ENCODE results near the gene AGTRAP. TPM values are rescaled to one million over a fixed set of nuclear protein-coding genes. Genes with fewer than 3 reads are reported as not detected.
A peak's percentile ranks its signal among the peaks of the same experiment; 100 is the strongest.

AGTRAP gene
- total and polyA plus RNA-seq, 2 experiments from 2014 or later, result 34.2 to 71.9 TPM

DNA sequence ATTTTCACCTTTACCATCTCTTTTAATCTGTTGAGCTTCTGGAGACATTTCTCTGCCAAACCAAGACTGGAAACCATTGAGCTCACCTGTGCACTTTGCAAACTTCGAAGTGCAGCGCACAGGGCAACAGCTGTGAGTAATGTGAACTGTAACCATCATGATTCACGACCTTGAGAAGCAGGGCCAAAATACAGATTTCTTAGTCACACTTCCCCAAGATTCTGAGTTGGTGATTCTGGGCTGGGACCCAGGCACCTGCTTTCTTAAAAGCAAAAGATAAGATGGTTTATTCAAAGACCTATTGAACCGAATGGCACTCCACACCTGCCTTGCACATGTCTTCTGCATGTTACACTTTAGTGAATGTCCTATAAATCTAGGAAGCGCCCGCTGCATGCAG lies 10.2 kb downstream of the AGTRAP start:
- no peak overlapping the region for H3K4me2 ChIP-seq
- no peak overlapping the region for H3K27ac ChIP-seq
- DNase-seq (ENCODE audit: low spot score), result no peak
- no peaks in the 10 kb centered on the region for H3K4me1 ChIP-seq (ENCODE audit: insufficient read depth)
- H2AFZ ChIP-seq, result no peak overlapping the region
- no peaks in the 10 kb centered on the region for H3K79me2 ChIP-seq
- H3K9me2 ChIP-seq (replicated peaks; ENCODE audit: insufficient read depth), result no peaks in the 10 kb centered on the region
- TF ChIP-seq EZH2phosphoT487 (IDR thresholded peaks at IDR 0.05; ENCODE audit: low read depth, severe bottlenecking, unreplicated experiment), result no peak
- TF ChIP-seq EZH2 (IDR thresholded peaks at IDR 0.05; ENCODE audit: borderline replicate concordance), result no peak
- TF ChIP-seq, protein P1, sequence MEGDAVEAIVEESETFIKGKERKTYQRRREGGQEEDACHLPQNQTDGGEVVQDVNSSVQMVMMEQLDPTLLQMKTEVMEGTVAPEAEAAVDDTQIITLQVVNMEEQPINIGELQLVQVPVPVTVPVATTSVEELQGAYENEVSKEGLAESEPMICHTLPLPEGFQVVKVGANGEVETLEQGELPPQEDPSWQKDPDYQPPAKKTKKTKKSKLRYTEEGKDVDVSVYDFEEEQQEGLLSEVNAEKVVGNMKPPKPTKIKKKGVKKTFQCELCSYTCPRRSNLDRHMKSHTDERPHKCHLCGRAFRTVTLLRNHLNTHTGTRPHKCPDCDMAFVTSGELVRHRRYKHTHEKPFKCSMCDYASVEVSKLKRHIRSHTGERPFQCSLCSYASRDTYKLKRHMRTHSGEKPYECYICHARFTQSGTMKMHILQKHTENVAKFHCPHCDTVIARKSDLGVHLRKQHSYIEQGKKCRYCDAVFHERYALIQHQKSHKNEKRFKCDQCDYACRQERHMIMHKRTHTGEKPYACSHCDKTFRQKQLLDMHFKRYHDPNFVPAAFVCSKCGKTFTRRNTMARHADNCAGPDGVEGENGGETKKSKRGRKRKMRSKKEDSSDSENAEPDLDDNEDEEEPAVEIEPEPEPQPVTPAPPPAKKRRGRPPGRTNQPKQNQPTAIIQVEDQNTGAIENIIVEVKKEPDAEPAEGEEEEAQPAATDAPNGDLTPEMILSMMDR (IDR thresholded peaks at IDR 0.05; ENCODE audit: poor library complexity), result no peak
- H3K36me3 ChIP-seq (replicated peaks; ENCODE audit: insufficient read depth, low read depth), result no peaks in the 10 kb centered on the region
- WGBS (ENCODE audit: low lambda C conversion rate, missing lambda C conversion rate), result 94% methylated on average over 6 of the region's 6 CpGs
- H3K4me3 ChIP-seq, result no peak overlapping the region
- H3K9me3 ChIP-seq (ENCODE audit: low read depth), result no peaks in the 10 kb centered on the region
- no peaks in the 10 kb centered on the region for H3K27me3 ChIP-seq
- no peaks in the 10 kb centered on the region for H4K20me1 ChIP-seq (ENCODE audit: insufficient read depth, poor library complexity, severe bottlenecking)

DNA sequence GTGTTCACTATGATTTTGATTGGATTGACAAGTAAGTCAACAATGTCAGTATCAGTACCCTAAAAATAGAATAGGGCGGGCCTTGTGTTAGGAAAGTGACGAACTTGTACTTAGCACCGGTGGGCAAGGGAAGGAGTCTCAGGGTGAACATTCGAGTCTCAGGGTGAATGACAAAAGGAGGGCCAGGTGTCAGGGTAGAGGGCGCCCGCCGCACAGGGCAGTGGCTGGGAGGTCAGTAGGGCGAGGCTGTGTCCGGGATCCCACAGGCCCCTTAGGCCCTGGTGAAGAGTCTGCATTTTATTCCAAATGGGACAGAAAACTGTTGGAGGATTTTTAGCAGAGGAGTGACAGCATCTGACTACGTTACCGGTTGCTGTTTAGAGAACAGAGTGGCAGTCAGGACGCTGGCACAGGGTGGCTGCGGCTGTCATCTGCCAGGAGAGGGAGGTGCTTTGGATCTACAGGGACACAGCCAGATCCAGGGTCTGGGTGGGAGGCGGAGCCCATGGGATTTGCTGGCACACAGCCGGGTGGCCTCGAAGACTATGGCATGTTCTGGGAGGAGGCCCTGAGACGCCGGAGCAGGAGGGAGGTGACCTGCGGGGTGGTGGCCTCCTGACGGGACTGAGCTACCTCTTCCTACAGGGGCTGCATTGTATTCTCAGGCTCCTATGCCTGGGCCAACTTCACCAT lies 11.0 kb downstream of the AGTRAP start:
- Histone ChIP-seq H3K4me3 (no peak overlapping the region), H2AFZ (no peak overlapping the region), H3K4me2 (no peak overlapping the region), H4K20me1 (ENCODE audit: insufficient read depth, poor library complexity, severe bottlenecking) (no peaks in the 10 kb centered on the region), H3K36me3 (replicated peaks; ENCODE audit: insufficient read depth, low read depth) (no peaks in the 10 kb centered on the region), H3K27me3 (no peaks in the 10 kb centered on the region), H3K27ac (no peak overlapping the region), H3K4me1 (ENCODE audit: insufficient read depth) (no peaks in the 10 kb centered on the region), H3K79me2 (no peaks in the 10 kb centered on the region), H3K9me3 (ENCODE audit: low read depth) (no peaks in the 10 kb centered on the region), H3K9me2 (replicated peaks; ENCODE audit: insufficient read depth) (no peaks in the 10 kb centered on the region)
- TF ChIP-seq EZH2phosphoT487 (IDR thresholded peaks at IDR 0.05; ENCODE audit: low read depth, severe bottlenecking, unreplicated experiment) (no peak), EZH2 (IDR thresholded peaks at IDR 0.05; ENCODE audit: borderline replicate concordance) (no peak)
- TF ChIP-seq, protein P1 (IDR thresholded peaks at IDR 0.05; ENCODE audit: poor library complexity), result no peak
- DNase-seq (ENCODE audit: low spot score), result no peak
- WGBS (ENCODE audit: low lambda C conversion rate, missing lambda C conversion rate), result 90% methylated on average over 20 of the region's 20 CpGs

DNA sequence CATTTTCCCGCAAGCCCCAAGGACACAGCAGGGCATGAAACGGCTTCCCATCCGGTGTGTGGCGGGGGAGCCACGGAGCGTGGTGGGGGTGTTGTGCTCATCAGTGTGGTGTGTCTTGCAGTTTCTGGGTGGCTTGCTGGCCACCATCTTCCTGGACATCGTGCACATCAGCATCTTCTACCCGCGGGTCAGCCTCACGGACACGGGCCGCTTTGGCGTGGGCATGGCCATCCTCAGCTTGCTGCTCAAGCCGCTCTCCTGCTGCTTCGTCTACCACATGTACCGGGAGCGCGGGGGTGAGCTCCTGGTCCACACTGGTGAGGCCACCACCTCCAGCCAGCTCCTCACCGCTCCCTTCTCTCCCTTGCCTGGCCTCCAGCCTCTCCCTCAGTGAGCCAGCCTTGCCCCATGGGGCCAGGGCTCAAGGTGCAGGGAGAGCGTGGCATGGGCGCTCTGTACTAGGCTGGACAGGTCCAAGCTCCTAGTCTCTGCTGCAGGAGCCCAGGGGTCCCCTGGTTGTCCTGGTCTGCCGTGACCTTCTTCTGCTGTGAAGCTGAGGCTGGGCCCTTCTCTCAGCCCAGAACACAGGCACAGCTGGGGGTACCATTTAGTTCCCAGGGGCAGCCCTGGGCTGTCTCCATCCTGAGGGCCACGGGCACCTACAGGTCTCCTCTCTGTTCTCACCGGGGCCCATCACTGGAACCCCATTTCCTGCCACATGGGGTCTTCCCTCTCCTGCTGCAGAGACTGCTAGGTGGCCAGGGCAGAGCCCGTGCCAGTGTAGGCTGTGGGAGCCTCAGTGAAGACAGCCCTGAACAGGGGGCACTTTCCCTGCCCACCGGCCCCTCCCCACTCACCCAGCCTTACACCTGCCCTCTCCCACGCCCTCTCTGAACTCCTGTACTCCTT lies 12.6 kb downstream of the AGTRAP start:
- H3K27me3 ChIP-seq, result no peaks in the 10 kb centered on the region
- no peaks in the 10 kb centered on the region for H3K9me3 ChIP-seq (ENCODE audit: low read depth)
- no peak overlapping the region for H3K4me3 ChIP-seq
- H4K20me1 ChIP-seq (ENCODE audit: insufficient read depth, poor library complexity, severe bottlenecking), result no peaks in the 10 kb centered on the region
- H2AFZ ChIP-seq, result no peak overlapping the region
- H3K9me2 ChIP-seq (replicated peaks; ENCODE audit: insufficient read depth), result no peaks in the 10 kb centered on the region
- 98% methylated on average over 26 of the region's 27 CpGs for WGBS (ENCODE audit: low lambda C conversion rate, missing lambda C conversion rate)
- no peaks in the 10 kb centered on the region for H3K36me3 ChIP-seq (replicated peaks; ENCODE audit: insufficient read depth, low read depth)
- DNase-seq (ENCODE audit: low spot score), result no peak
- H3K4me1 ChIP-seq (ENCODE audit: insufficient read depth), result no peaks in the 10 kb centered on the region
- H3K4me2 ChIP-seq, result no peak overlapping the region
- no peaks in the 10 kb centered on the region for H3K79me2 ChIP-seq
- no peak overlapping the region for H3K27ac ChIP-seq
- no peak for TF ChIP-seq EZH2phosphoT487 (IDR thresholded peaks at IDR 0.05; ENCODE audit: low read depth, severe bottlenecking, unreplicated experiment)
- TF ChIP-seq EZH2 (IDR thresholded peaks at IDR 0.05; ENCODE audit: borderline replicate concordance), result no peak

DNA sequence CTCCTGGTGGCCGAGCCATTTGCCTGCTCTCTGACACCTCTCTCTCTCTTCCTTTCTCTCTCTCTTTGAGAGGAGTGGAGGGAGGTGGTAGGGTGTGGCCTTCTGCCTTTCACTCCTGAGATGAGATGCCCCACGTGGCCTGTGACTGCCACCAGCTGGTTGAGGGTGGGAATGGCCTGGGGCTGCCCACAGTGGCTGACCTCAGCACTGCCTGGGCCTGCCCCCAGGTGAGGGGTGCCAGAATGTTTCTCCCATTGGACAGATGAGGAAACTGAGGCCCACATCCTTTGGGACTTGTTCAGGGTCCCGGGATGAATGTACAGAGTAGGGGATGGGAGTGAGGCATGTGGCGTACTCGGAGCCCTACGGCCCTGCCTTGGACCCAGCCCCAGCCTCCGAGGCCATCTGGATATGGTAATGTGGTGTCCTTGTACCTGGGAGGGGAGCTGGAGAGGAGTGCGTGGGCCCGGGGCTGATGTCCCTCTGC lies 13.3 kb downstream of the AGTRAP start:
- TF ChIP-seq EZH2 (IDR thresholded peaks at IDR 0.05; ENCODE audit: borderline replicate concordance) (no peak), EZH2phosphoT487 (IDR thresholded peaks at IDR 0.05; ENCODE audit: low read depth, severe bottlenecking, unreplicated experiment) (no peak)
- TF ChIP-seq, protein P1 (IDR thresholded peaks at IDR 0.05; ENCODE audit: poor library complexity), result peak; percentile 31
- H3K9me2 ChIP-seq (replicated peaks; ENCODE audit: insufficient read depth), result no peaks in the 10 kb centered on the region
- H3K4me3 ChIP-seq, result no peak overlapping the region
- DNase-seq (ENCODE audit: low spot score), result peak; percentile 43
- H3K27ac ChIP-seq, result no peak overlapping the region
- H4K20me1 ChIP-seq (ENCODE audit: insufficient read depth, poor library complexity, severe bottlenecking), result no peaks in the 10 kb centered on the region
- H3K9me3 ChIP-seq (ENCODE audit: low read depth), result no peaks in the 10 kb centered on the region
- no peaks in the 10 kb centered on the region for H3K79me2 ChIP-seq
- H3K4me2 ChIP-seq, result no peak overlapping the region
- H3K4me1 ChIP-seq (ENCODE audit: insufficient read depth), result no peaks in the 10 kb centered on the region
- 85% methylated on average over 9 of the region's 9 CpGs for WGBS (ENCODE audit: low lambda C conversion rate, missing lambda C conversion rate)
- no peaks in the 10 kb centered on the region for H3K36me3 ChIP-seq (replicated peaks; ENCODE audit: insufficient read depth, low read depth)
- no peaks in the 10 kb centered on the region for H3K27me3 ChIP-seq
- no peak overlapping the region for H2AFZ ChIP-seq

Data from hepatocyte (in vitro differentiated cells).